NOMO-1 (cell line): ENCODE measurements around the gene ATP8A2.

ENCODE experiments used
- DNase-seq, 2 experiments: peaks; one replicate each; lab custom pipeline; 2025; ENCODE audit not compliant: unreplicated experiment in 2 of 2; lab: John Stamatoyannopoulos, UW

Gene ATP8A2

GRCh38 chr13:25979371-25979770, 607.6 kb downstream of the ATP8A2 start:
- no peak for DNase-seq

GRCh38 chr13:25980255-25980654, 608.5 kb downstream of the ATP8A2 start:
- no peak for DNase-seq

- no peak for DNase-seq
Measured at GRCh38 chr13:25981060-25981459, 609.3 kb downstream of the ATP8A2 start.

GRCh38 chr13:25982907-25983306, 611.1 kb downstream of the ATP8A2 start:
- DNase-seq: no peak

GRCh38 chr13:25987987-25988386, 616.2 kb downstream of the ATP8A2 start:
- DNase-seq: no peak

- DNase-seq: no peak
Measured at GRCh38 chr13:25988661-25989060, 616.9 kb downstream of the ATP8A2 start.

- DNase-seq: no peak
Measured at GRCh38 chr13:25990801-25991200, 619.0 kb downstream of the ATP8A2 start.

GRCh38 chr13:25992076-25992475, 620.3 kb downstream of the ATP8A2 start:
- DNase-seq: no peak

- DNase-seq: no peak
Measured at GRCh38 chr13:26007261-26008125, 635.7 kb downstream of the ATP8A2 start.

GRCh38 chr13:26010487-26011207, 638.9 kb downstream of the ATP8A2 start:
- no peak for DNase-seq

- no peak for DNase-seq
Measured at GRCh38 chr13:26011208-26011573, 639.4 kb downstream of the ATP8A2 start.

GRCh38 chr13:26011996-26012821, 640.4 kb downstream of the ATP8A2 start:
- no peak for DNase-seq

GRCh38 chr13:26012995-26013394, 641.2 kb downstream of the ATP8A2 start:
- no peak for DNase-seq

- no peak for DNase-seq
Measured at GRCh38 chr13:26015271-26016125, 643.7 kb downstream of the ATP8A2 start.

- no peak for DNase-seq
Measured at GRCh38 chr13:26016189-26016588, 644.4 kb downstream of the ATP8A2 start.

GRCh38 chr13:26017196-26017921, 645.6 kb downstream of the ATP8A2 start:
- DNase-seq: no peak

GRCh38 chr13:26017932-26018665, 646.3 kb downstream of the ATP8A2 start:
- no peak for DNase-seq

GRCh38 chr13:26019251-26019650, 647.5 kb downstream of the ATP8A2 start:
- no peak for DNase-seq
